Endothelial cell of umbilical vein (primary cell): ENCODE results near the gene SIGLECL1. TPM values are rescaled to one million over a fixed set of nuclear protein-coding genes. Genes with fewer than 3 reads are reported as not detected.

ENCODE experiments used
- BruUV-seq: library from RNA; stranded (reverse); fragments of 400-500 nt; replicated peaks from 2 replicates; lab custom pipeline; 2021; lab: Mats Ljungman, UMichigan
- CTCF ChIA-PET: fragments of 300-600, 350-600 bp; sonication (Branson Sonifier 250); formaldehyde crosslinking; loops from one replicate; lab custom pipeline; 2021; ENCODE audit warnings: antibody characterized with exemption, inconsistent platforms; lab: Charles Lee
- POLR2A ChIA-PET: fragments of 300-600, 350-600 bp; sonication (Branson Sonifier 250); formaldehyde crosslinking; loops from one replicate; lab custom pipeline; 2021; ENCODE audit warnings: antibody characterized with exemption, inconsistent platforms; lab: Charles Lee
- DNase-seq: peaks from one replicate; pipeline ENCODE4 v3.0.0-alpha.2; 2011; ENCODE audit warnings: low read depth, low spot score
- FAIRE-seq: peaks from 2 replicates; lab custom pipeline; 2011; peaks lifted over from hg19 to GRCh38; lab: Jason Lieb, UNC
- H2AFZ ChIP-seq: 2 replicates; pipeline ENCODE4 v1.6.0; 2012; ENCODE audit warnings: low read depth, low read length, control low read depth, inconsistent platforms
- H3K27ac ChIP-seq: 2 replicates; pipeline ENCODE4 v1.5.1; 2011; ENCODE audit warnings: low read depth, mild to moderate bottlenecking, control low read depth, low read length, moderate library complexity; ENCODE audit not compliant: insufficient read depth
- H3K27me3 ChIP-seq, 2 experiments: 2 replicates each; pipeline versions ENCODE4 v1.6.0 to v1.6.1; 2011; ENCODE audit warnings: low read length in 2 of 2, mixed read lengths in 1 of 2; ENCODE audit not compliant: control insufficient read depth in 2 of 2, insufficient read depth in 2 of 2
- H3K36me3 ChIP-seq, 2 experiments: 2 replicates in 1 of 2; 3 replicates in 1 of 2; pipeline ENCODE4 v1.5.1; 2011; ENCODE audit warnings: low read length in 2 of 2, mild to moderate bottlenecking in 1 of 2, moderate library complexity in 1 of 2; ENCODE audit not compliant: control insufficient read depth in 2 of 2, insufficient read depth in 2 of 2; ENCODE audit errors: extremely low read depth in 1 of 2
- H3K4me1 ChIP-seq: 3 replicates; pipeline ENCODE4 v1.5.1; 2011; ENCODE audit warnings: mild to moderate bottlenecking, low read length; ENCODE audit not compliant: control insufficient read depth, insufficient read depth; ENCODE audit errors: extremely low read depth
- H3K4me2 ChIP-seq: 2 replicates; pipeline ENCODE4 v1.6.1; 2011; ENCODE audit warnings: low read length, control low read depth, mixed read lengths; ENCODE audit not compliant: insufficient read depth
- H3K4me3 ChIP-seq, 3 experiments: fragments of 200-600 bp in 1 of 3; sonication (generic), shearing (Covaris generic) in 1 of 3; replicated peaks in 1 of 3; 2 replicates each; pipeline ENCODE4 v1.5.1; 2011 to 2016; ENCODE audit warnings: control low read depth in 3 of 3, low read length in 3 of 3, mild to moderate bottlenecking in 2 of 3, inconsistent platforms in 1 of 3, low read depth in 1 of 3, moderate library complexity in 1 of 3; ENCODE audit not compliant: insufficient read depth in 1 of 3
- H3K79me2 ChIP-seq: 2 replicates; pipeline ENCODE4 v1.6.0; 2012; ENCODE audit warnings: low read length, inconsistent platforms; ENCODE audit not compliant: control insufficient read depth, insufficient read depth
- H3K9ac ChIP-seq: replicated peaks from 2 replicates; pipeline ENCODE3; 2011; ENCODE audit warnings: low read length, control low read depth; ENCODE audit not compliant: insufficient read depth; ENCODE audit errors: extremely low read depth
- H3K9me1 ChIP-seq: replicated peaks from 3 replicates; pipeline ENCODE4 v1.6.0; 2011; ENCODE audit warnings: mild to moderate bottlenecking, low read length; ENCODE audit not compliant: control insufficient read depth, insufficient read depth; ENCODE audit errors: extremely low read depth
- H3K9me3 ChIP-seq: replicated peaks from 2 replicates; pipeline ENCODE4 v1.5.1; 2012; ENCODE audit warnings: low read length, inconsistent platforms; ENCODE audit not compliant: control insufficient read depth, insufficient read depth
- H4K20me1 ChIP-seq: replicated peaks from 2 replicates; pipeline ENCODE3; 2011; ENCODE audit warnings: mild to moderate bottlenecking, low read length; ENCODE audit not compliant: control insufficient read depth, insufficient read depth; ENCODE audit errors: extremely low read depth
- EZH2 ChIP-seq: IDR thresholded peaks from 2 replicates; pipeline ENCODE4 v1.6.1; 2012; ENCODE audit warnings: borderline replicate concordance, low read depth, mild to moderate bottlenecking, moderate library complexity, low read length, inconsistent platforms; ENCODE audit not compliant: severe bottlenecking
- FOS ChIP-seq: IDR thresholded peaks from 2 replicates; pipeline ENCODE4 v1.6.1; 2011; ENCODE audit warnings: mild to moderate bottlenecking, low read length, moderate library complexity, borderline replicate concordance; ENCODE audit not compliant: insufficient read depth
- GATA2 ChIP-seq: IDR thresholded peaks from 2 replicates; pipeline ENCODE4 v1.7.0; 2011; ENCODE audit warnings: low read depth, mild to moderate bottlenecking, moderate library complexity, mixed read lengths, low read length; ENCODE audit not compliant: insufficient read length, insufficient read depth
- JUN ChIP-seq: IDR thresholded peaks from 2 replicates; pipeline ENCODE4 v1.6.1; 2011; ENCODE audit warnings: borderline replicate concordance, low read depth; ENCODE audit not compliant: insufficient read length, insufficient read depth
- MYC ChIP-seq: IDR thresholded peaks from one replicate; pipeline ENCODE4 v1.6.1; 2011; ENCODE audit warnings: mild to moderate bottlenecking, low read depth, low read length
- POLR2A ChIP-seq: IDR thresholded peaks from 2 replicates; pipeline ENCODE4 v1.6.1; 2012; ENCODE audit warnings: low read depth, mild to moderate bottlenecking, control low read depth, low read length
- POLR2AphosphoS5 ChIP-seq: IDR thresholded peaks from 2 replicates; pipeline ENCODE4 v1.6.1; 2012; ENCODE audit warnings: low read depth, mild to moderate bottlenecking, control low read depth, low read length, moderate library complexity; ENCODE audit not compliant: insufficient read depth
- dilution Hi-C: fragments of 300-500 bp; cut with MboI; formaldehyde crosslinking; loops from one replicate; pipeline ENCODE4 v1.15.0; 2019; ENCODE audit warnings: low sequenced_read_pairs; ENCODE audit not compliant: extremely low pct_ligation_motif_present
- intact Hi-C: fragments of 100-400 bp; cut with micrococcal nuclease; formaldehyde crosslinking; loops from one replicate; pipeline ENCODE4 v1.10.0; 2022
- polyA plus RNA-seq, 4 experiments: library from polyadenylated mRNA; depleted of rRNA in 3 of 4; stranded (reverse) in 3 of 4; unstranded in 1 of 4; fragments of >200 nt; gene quantifications; 2 replicates each; pipeline versions ENCODE4 v1.2.1 to v1.2.3, GENCODE V29; 2011 to 2012; ENCODE audit warnings: missing spikeins in 1 of 4
- total RNA-seq: library from RNA; stranded (reverse); gene quantifications from 2 replicates; pipeline ENCODE4 v1.2.3, GENCODE V29; 2021
- TF ChIP-seq, protein P1 (sequence below): IDR thresholded peaks from 2 replicates; pipeline ENCODE4 v1.6.1; 2011; ENCODE audit not compliant: insufficient read depth, insufficient read length
- TF ChIP-seq, protein P2 (sequence below), 2 donors: IDR thresholded peaks; 1 replicate in 1 of 2; 2 replicates in 1 of 2; pipeline ENCODE4 v1.5.1; 2011; ENCODE audit warnings: low read length in 2 of 2, mild to moderate bottlenecking in 2 of 2, moderate library complexity in 2 of 2, control low read depth in 1 of 2, inconsistent platforms in 1 of 2, low read depth in 1 of 2; ENCODE audit not compliant: insufficient read depth in 1 of 2; ENCODE audit errors: extremely low read depth in 1 of 2

Gene SIGLECL1
- total and polyA plus RNA-seq, 2 donors (not counting 3 experiments of a cell fraction or from before 2014, with no cell fraction given), result not detected

DNA sequence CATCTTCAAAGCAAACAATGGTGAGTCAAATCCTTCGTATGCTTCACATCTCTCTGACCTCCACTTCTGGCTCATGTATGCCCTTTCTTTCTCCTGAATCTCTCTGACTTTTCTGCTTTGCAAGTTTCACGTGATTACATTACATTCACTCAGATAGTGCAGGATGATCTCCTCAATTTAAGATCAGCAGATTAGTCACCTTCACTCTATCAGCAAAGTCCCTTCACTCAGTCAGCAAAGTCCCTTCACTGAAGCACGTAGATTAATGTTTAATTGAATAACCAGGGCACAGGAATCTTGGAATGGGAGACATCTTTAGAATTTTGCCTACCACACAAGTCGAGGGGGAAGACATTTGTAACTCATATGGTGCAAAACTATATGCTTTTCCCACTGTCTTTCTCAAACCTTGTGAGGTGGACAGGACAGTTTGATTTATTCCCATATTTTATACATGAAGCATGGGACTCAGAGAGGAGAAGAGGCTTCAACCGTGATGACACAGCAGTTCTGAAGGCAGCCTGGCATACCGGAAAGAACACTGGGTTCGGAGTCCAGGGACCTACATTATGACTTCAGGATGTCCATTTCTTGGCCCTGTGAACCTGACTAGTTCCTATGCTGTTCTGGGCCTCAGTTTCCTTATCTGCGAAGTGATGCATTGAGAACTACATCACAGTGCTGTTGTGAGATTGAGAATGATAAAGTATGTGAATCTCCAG, 23.3 kb downstream of the SIGLECL1 start:
- H3K27ac ChIP-seq, result no peak overlapping the region
- no peak overlapping the region for H3K4me3 ChIP-seq
- no peaks in the 10 kb centered on the region for H3K36me3 ChIP-seq
- H3K4me2 ChIP-seq, result no peak overlapping the region
- H3K4me1 ChIP-seq, result no peaks in the 10 kb centered on the region
- no peak overlapping the region for H3K9ac ChIP-seq
- FAIRE-seq (no peak), DNase-seq (no peak)
- no peaks in the 10 kb centered on the region for H3K79me2 ChIP-seq
- H2AFZ ChIP-seq, result no peak overlapping the region
- dilution Hi-C loops, result no loop called here
- no peaks in the 10 kb centered on the region for H3K9me1 ChIP-seq
- no TSS peak for BruUV-seq
- no peaks in the 10 kb centered on the region for H3K27me3 ChIP-seq
- CTCF ChIA-PET, result no interaction called here
- POLR2A ChIA-PET, result no interaction called here
- intact Hi-C loops, result no loop called here
- TF ChIP-seq FOS (no peak), EZH2 (no peak), GATA2 (no peak), POLR2AphosphoS5 (no peak), POLR2A (no peak), JUN (no peak)
- H3K9me3 ChIP-seq, result no peaks in the 10 kb centered on the region
- H4K20me1 ChIP-seq, result no peaks in the 10 kb centered on the region

DNA sequence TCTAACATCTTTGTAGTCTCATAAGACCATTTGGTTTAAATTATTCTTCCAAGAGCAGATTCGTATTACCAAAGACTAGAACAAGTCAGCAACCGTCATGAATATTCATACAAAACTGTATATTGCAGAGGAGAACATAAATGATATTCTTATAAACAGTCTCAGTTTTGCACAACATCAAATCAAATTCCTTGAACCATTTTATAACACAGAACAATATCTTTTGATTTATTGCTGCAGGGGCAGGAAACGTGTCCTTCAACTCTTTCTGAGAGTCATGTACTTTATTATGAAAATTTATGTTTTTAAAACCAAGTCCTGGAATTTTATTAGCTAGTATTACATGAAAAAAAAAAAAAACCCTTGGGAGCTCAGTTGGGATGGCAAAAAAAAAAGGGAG, 26.2 kb downstream of the SIGLECL1 start:
- Histone ChIP-seq H3K4me3 (no peak overlapping the region), H2AFZ (no peak overlapping the region), H3K9ac (no peak overlapping the region), H4K20me1 (no peaks in the 10 kb centered on the region), H3K4me1 (no peaks in the 10 kb centered on the region), H3K79me2 (no peaks in the 10 kb centered on the region), H3K36me3 (no peaks in the 10 kb centered on the region), H3K9me3 (no peaks in the 10 kb centered on the region), H3K4me2 (no peak overlapping the region), H3K27me3 (no peaks in the 10 kb centered on the region), H3K9me1 (no peaks in the 10 kb centered on the region), H3K27ac (no peak overlapping the region)
- POLR2A ChIA-PET, result no interaction called here
- TF ChIP-seq MYC, result no peak
- no peak for TF ChIP-seq POLR2AphosphoS5
- no peak for TF ChIP-seq POLR2A
- TF ChIP-seq GATA2, result no peak
- TF ChIP-seq JUN, result no peak
- no peak for TF ChIP-seq FOS
- TF ChIP-seq, protein P1, sequence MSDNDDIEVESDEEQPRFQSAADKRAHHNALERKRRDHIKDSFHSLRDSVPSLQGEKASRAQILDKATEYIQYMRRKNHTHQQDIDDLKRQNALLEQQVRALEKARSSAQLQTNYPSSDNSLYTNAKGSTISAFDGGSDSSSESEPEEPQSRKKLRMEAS, result no peak
- TF ChIP-seq, protein P2, sequence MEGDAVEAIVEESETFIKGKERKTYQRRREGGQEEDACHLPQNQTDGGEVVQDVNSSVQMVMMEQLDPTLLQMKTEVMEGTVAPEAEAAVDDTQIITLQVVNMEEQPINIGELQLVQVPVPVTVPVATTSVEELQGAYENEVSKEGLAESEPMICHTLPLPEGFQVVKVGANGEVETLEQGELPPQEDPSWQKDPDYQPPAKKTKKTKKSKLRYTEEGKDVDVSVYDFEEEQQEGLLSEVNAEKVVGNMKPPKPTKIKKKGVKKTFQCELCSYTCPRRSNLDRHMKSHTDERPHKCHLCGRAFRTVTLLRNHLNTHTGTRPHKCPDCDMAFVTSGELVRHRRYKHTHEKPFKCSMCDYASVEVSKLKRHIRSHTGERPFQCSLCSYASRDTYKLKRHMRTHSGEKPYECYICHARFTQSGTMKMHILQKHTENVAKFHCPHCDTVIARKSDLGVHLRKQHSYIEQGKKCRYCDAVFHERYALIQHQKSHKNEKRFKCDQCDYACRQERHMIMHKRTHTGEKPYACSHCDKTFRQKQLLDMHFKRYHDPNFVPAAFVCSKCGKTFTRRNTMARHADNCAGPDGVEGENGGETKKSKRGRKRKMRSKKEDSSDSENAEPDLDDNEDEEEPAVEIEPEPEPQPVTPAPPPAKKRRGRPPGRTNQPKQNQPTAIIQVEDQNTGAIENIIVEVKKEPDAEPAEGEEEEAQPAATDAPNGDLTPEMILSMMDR (IDR thresholded peaks at IDR 0.05; ENCODE audit: extremely low read depth in 1 of 2, insufficient read depth in 1 of 2, low read depth in 1 of 2, low read length in 2 of 2), result no peak
- TF ChIP-seq EZH2, result no peak
- DNase-seq, result no peak
- FAIRE-seq, result no peak
- dilution Hi-C loops (no loop called here), intact Hi-C loops (no loop called here)
- no TSS peak for BruUV-seq
- CTCF ChIA-PET, result no interaction called here
